Measurements from ENCODE around the gene PLXNA4.

PLXNA4 gene

GRCh38 chr7:132347858-132348257, 228.4 kb downstream of the PLXNA4 start:
- no peaks in the 10 kb centered on the region for H4K20me1 ChIP-seq (ENCODE audit: low read depth, low read length)
- no peak overlapping the region for H3K4me3 ChIP-seq (ENCODE audit: insufficient read depth, low read length, poor library complexity, severe bottlenecking)
- H3K9me2 ChIP-seq (replicated peaks; ENCODE audit: insufficient read depth, low read length): no peaks in the 10 kb centered on the region
- no peak overlapping the region for H2AFZ ChIP-seq (ENCODE audit: low read depth, low read length, severe bottlenecking)
- H3K36me3 ChIP-seq (ENCODE audit: low read length): no peaks in the 10 kb centered on the region
- H3K27me3 ChIP-seq (ENCODE audit: low read length): no peaks in the 10 kb centered on the region
- no peaks in the 10 kb centered on the region for H3F3A ChIP-seq (ENCODE audit: insufficient read depth)
- no peaks in the 10 kb centered on the region for H3K9me3 ChIP-seq (ENCODE audit: insufficient read depth, low read length)
- no peak overlapping the region for H3K9ac ChIP-seq (ENCODE audit: low read length)
- no peak overlapping the region for H3K27ac ChIP-seq (ENCODE audit: low read depth, low read length)
- H3K79me2 ChIP-seq (ENCODE audit: insufficient read depth, low read length): no peaks in the 10 kb centered on the region
- H3K4me2 ChIP-seq (ENCODE audit: low read depth, low read length, poor library complexity, severe bottlenecking): no peak overlapping the region
- TF ChIP-seq, protein P1, sequence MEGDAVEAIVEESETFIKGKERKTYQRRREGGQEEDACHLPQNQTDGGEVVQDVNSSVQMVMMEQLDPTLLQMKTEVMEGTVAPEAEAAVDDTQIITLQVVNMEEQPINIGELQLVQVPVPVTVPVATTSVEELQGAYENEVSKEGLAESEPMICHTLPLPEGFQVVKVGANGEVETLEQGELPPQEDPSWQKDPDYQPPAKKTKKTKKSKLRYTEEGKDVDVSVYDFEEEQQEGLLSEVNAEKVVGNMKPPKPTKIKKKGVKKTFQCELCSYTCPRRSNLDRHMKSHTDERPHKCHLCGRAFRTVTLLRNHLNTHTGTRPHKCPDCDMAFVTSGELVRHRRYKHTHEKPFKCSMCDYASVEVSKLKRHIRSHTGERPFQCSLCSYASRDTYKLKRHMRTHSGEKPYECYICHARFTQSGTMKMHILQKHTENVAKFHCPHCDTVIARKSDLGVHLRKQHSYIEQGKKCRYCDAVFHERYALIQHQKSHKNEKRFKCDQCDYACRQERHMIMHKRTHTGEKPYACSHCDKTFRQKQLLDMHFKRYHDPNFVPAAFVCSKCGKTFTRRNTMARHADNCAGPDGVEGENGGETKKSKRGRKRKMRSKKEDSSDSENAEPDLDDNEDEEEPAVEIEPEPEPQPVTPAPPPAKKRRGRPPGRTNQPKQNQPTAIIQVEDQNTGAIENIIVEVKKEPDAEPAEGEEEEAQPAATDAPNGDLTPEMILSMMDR (IDR thresholded peaks at IDR 0.05; ENCODE audit: insufficient read depth, low read length, poor library complexity, severe bottlenecking): no peak
- TF ChIP-seq EZH2phosphoT487 (conservative IDR thresholded peaks at IDR 0.05; ENCODE audit: low read length): no peak

DNA sequence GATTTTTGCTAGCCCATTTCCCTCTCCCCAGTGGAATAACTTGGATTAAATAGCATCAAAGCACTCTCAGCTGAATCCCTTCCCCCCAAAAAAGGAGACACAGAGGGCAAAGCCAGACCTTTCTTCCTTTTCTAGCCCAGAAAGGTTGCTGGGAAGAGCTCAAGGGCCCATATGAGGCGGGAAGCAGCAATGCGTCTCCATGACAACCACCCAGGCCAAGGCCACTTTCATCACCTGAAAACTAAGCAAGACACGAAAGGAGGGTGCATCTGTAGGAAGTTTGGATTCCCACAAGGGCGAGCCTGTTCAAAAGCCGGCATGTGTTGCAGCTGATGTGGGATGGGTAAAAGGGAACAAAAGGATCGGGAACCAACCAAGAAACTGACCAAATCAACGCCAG, 229.1 kb downstream of the PLXNA4 start:
- no peak overlapping the region for H3K4me3 ChIP-seq (ENCODE audit: insufficient read depth, low read length, poor library complexity, severe bottlenecking)
- no peak overlapping the region for H3K4me2 ChIP-seq (ENCODE audit: low read depth, low read length, poor library complexity, severe bottlenecking)
- no peak overlapping the region for H2AFZ ChIP-seq (ENCODE audit: low read depth, low read length, severe bottlenecking)
- H3F3A ChIP-seq (ENCODE audit: insufficient read depth): no peaks in the 10 kb centered on the region
- H4K20me1 ChIP-seq (ENCODE audit: low read depth, low read length): no peaks in the 10 kb centered on the region
- H3K9me3 ChIP-seq (ENCODE audit: insufficient read depth, low read length): no peaks in the 10 kb centered on the region
- no peaks in the 10 kb centered on the region for H3K36me3 ChIP-seq (ENCODE audit: low read length)
- no peaks in the 10 kb centered on the region for H3K27me3 ChIP-seq (ENCODE audit: low read length)
- no peak for TF ChIP-seq EZH2phosphoT487 (conservative IDR thresholded peaks at IDR 0.05; ENCODE audit: low read length)
- TF ChIP-seq, protein P1 (IDR thresholded peaks at IDR 0.05; ENCODE audit: insufficient read depth, low read length, poor library complexity, severe bottlenecking): no peak
- no peak overlapping the region for H3K9ac ChIP-seq (ENCODE audit: low read length)
- no peak overlapping the region for H3K27ac ChIP-seq (ENCODE audit: low read depth, low read length)
- no peaks in the 10 kb centered on the region for H3K79me2 ChIP-seq (ENCODE audit: insufficient read depth, low read length)
- H3K9me2 ChIP-seq (replicated peaks; ENCODE audit: insufficient read depth, low read length): no peaks in the 10 kb centered on the region

GRCh38 chr7:132345543-132346129, 230.6 kb downstream of the PLXNA4 start:
- Histone ChIP-seq H3K9me3 (ENCODE audit: insufficient read depth, low read length) (no peaks in the 10 kb centered on the region), H3K27ac (ENCODE audit: low read depth, low read length) (no peak overlapping the region), H2AFZ (ENCODE audit: low read depth, low read length, severe bottlenecking) (no peak overlapping the region), H4K20me1 (ENCODE audit: low read depth, low read length) (no peaks in the 10 kb centered on the region), H3K4me2 (ENCODE audit: low read depth, low read length, poor library complexity, severe bottlenecking) (no peak overlapping the region), H3K9me2 (replicated peaks; ENCODE audit: insufficient read depth, low read length) (no peaks in the 10 kb centered on the region), H3F3A (ENCODE audit: insufficient read depth) (no peaks in the 10 kb centered on the region), H3K79me2 (ENCODE audit: insufficient read depth, low read length) (no peaks in the 10 kb centered on the region), H3K4me3 (ENCODE audit: insufficient read depth, low read length, poor library complexity, severe bottlenecking) (no peak overlapping the region), H3K36me3 (ENCODE audit: low read length) (no peaks in the 10 kb centered on the region), H3K9ac (ENCODE audit: low read length) (no peak overlapping the region), H3K27me3 (ENCODE audit: low read length) (no peaks in the 10 kb centered on the region)
- TF ChIP-seq EZH2phosphoT487 (conservative IDR thresholded peaks at IDR 0.05; ENCODE audit: low read length): no peak
- TF ChIP-seq, protein P1 (IDR thresholded peaks at IDR 0.05; ENCODE audit: insufficient read depth, low read length, poor library complexity, severe bottlenecking): no peak
